MM.1S (cell line): ENCODE measurements around the gene AP3D1.

Experiments used
- EZH2 ChIP-seq: fragments of 300-600 bp; sonication (generic); optimal IDR thresholded peaks from 2 replicates; pipeline ENCODE3; 2017; ENCODE audit warnings: low read depth, mild to moderate bottlenecking, antibody characterized with exemption, low read length, mixed read lengths
- EZH2phosphoT487 ChIP-seq: fragments of 300-600 bp; sonication (generic); IDR thresholded peaks from 2 replicates; pipeline ENCODE4 v1.6.1; 2018; ENCODE audit warnings: antibody characterized with exemption, low read length
- TF ChIP-seq, protein P1 (sequence below): fragments of 300-600 bp; sonication (generic); IDR thresholded peaks from 2 replicates; pipeline ENCODE4 v1.5.1; 2016; ENCODE audit warnings: antibody characterized with exemption, low read length, mixed read lengths

DNA sequence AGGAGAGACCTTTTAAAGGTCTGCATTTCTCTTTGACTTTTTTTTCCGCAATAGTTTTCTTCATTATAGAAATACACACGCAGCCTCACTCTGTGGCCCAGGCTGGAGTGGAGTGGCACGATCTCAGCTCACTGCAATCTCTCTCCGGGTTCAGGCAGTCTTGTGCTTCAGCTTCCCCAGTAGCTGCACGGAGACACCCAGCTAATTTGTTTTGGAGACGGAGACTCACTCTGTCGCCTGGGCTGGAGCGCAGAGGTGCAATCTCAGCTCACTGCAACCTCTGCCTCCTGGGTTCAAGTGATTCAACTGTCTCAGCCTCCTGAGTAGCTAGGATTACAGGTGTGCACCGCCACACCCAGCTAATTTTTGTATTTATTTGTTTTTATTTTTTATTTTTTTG, 88.6 kb downstream of the AP3D1 start:
- TF ChIP-seq, protein P1, sequence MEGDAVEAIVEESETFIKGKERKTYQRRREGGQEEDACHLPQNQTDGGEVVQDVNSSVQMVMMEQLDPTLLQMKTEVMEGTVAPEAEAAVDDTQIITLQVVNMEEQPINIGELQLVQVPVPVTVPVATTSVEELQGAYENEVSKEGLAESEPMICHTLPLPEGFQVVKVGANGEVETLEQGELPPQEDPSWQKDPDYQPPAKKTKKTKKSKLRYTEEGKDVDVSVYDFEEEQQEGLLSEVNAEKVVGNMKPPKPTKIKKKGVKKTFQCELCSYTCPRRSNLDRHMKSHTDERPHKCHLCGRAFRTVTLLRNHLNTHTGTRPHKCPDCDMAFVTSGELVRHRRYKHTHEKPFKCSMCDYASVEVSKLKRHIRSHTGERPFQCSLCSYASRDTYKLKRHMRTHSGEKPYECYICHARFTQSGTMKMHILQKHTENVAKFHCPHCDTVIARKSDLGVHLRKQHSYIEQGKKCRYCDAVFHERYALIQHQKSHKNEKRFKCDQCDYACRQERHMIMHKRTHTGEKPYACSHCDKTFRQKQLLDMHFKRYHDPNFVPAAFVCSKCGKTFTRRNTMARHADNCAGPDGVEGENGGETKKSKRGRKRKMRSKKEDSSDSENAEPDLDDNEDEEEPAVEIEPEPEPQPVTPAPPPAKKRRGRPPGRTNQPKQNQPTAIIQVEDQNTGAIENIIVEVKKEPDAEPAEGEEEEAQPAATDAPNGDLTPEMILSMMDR, result no peak
- no peak for TF ChIP-seq EZH2
- TF ChIP-seq EZH2phosphoT487, result no peak
